Measurements from ENCODE around the gene ACCS.

GRCh38 chr11:44110231-44110679 is 44.2 kb downstream of the ACCS start:
- TF ChIP-seq CTCF (tag by site-specific recombination; IDR thresholded peaks at IDR 0.05) (0 out of 2 replicates have a peak, but pooled peaks have one; percentile 27), ZFP3 (tag by site-specific recombination; IDR thresholded peaks at IDR 0.05; ENCODE audit: low read depth) (no peak), ZNF664 (tag by site-specific recombination; IDR thresholded peaks at IDR 0.05) (no peak), ZXDB (tag by site-specific recombination; IDR thresholded peaks at IDR 0.05) (no peak), ZNF184 (tag by site-specific recombination; IDR thresholded peaks at IDR 0.05) (no peak), ZNF558 (tag by site-specific recombination; IDR thresholded peaks at IDR 0.05) (no peak), MZF1 (tag by site-specific recombination; IDR thresholded peaks at IDR 0.05; ENCODE audit: borderline replicate concordance) (no peak), TCF7L2 (IDR thresholded peaks at IDR 0.05; ENCODE audit: borderline replicate concordance, low read depth, low read length) (no peak), TRIM28 (IDR thresholded peaks at IDR 0.05; ENCODE audit: borderline replicate concordance, low read length) (no peak), SETDB1 (IDR thresholded peaks at IDR 0.05; ENCODE audit: insufficient read length, low read length) (no peak)
- TF ChIP-seq, protein P1, sequence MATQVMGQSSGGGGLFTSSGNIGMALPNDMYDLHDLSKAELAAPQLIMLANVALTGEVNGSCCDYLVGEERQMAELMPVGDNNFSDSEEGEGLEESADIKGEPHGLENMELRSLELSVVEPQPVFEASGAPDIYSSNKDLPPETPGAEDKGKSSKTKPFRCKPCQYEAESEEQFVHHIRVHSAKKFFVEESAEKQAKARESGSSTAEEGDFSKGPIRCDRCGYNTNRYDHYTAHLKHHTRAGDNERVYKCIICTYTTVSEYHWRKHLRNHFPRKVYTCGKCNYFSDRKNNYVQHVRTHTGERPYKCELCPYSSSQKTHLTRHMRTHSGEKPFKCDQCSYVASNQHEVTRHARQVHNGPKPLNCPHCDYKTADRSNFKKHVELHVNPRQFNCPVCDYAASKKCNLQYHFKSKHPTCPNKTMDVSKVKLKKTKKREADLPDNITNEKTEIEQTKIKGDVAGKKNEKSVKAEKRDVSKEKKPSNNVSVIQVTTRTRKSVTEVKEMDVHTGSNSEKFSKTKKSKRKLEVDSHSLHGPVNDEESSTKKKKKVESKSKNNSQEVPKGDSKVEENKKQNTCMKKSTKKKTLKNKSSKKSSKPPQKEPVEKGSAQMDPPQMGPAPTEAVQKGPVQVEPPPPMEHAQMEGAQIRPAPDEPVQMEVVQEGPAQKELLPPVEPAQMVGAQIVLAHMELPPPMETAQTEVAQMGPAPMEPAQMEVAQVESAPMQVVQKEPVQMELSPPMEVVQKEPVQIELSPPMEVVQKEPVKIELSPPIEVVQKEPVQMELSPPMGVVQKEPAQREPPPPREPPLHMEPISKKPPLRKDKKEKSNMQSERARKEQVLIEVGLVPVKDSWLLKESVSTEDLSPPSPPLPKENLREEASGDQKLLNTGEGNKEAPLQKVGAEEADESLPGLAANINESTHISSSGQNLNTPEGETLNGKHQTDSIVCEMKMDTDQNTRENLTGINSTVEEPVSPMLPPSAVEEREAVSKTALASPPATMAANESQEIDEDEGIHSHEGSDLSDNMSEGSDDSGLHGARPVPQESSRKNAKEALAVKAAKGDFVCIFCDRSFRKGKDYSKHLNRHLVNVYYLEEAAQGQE (tag by site-specific recombination; IDR thresholded peaks at IDR 0.05): no peak

Measured in HEK293 (cell line).